ENCODE results near the gene STXBP1. TPM values are rescaled to one million over a fixed set of nuclear protein-coding genes. Genes with fewer than 3 reads are reported as not detected.

Gene STXBP1
- total and polyA plus RNA-seq, 9 of the 15 experiments (the other 6 are each of a cell fraction or from before 2014, with no cell fraction given): 4.6 to 35.1 (median 9.7) TPM

DNA sequence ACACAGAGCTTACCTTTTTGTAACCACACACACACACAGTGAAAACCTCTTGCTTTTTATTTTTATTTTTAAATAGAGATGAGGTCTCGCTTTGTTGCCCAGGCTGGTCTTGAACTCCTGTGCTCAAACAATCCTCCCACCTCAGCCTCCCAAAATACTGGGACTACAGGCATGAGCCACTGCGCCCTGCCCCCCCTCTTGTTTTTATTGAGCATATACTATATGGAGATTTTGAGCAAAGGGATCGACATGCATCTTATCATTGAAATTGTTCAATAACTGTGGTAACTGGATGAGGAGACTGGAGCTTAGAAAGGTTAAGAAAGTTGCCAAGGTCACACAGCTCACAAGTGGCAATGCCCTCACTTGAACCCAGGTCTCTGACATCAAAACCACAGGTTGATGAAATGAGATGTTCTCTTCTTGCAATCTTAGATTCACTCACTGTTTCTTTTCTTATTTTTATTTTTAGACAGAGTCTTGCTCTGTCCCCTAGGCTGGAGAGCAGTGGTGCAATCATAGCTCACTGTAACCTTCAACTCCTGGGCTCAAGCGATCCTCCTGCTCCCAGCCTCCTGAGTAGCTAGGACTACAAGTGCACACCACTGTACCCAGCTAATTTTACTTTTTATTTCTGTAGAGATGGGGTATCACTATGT, 26.8 kb upstream of the STXBP1 start:
- Histone ChIP-seq H3K4me2 (ENCODE audit: insufficient read depth, low read length) (no peak overlapping the region), H4K20me1 (replicated peaks; ENCODE audit: control insufficient read depth, insufficient read depth, low read length) (no peaks in the 10 kb centered on the region), H3K79me2 (ENCODE audit: control insufficient read depth, insufficient read depth, low read length) (no peaks in the 10 kb centered on the region), H3K9ac (ENCODE audit: insufficient read depth in 1 of 2, low read depth in 2 of 2, low read length in 2 of 2) (no peak overlapping the region), H3K27ac (ENCODE audit: extremely low read depth, low read depth, low read length) (no peak overlapping the region), H3K4me1 (replicated peaks in 1 of 2; ENCODE audit: control insufficient read depth in 2 of 2, insufficient read depth in 2 of 2, low read length in 2 of 2) (peaks cover 6 to 13% of the 10 kb centered on the region in 2 experiments; a peak in 4 of 5 replicates), H3K4me3 (no peak overlapping the region), H3K27me3 (ENCODE audit: control insufficient read depth in 2 of 2, insufficient read depth in 2 of 2, low read length in 2 of 2) (no peaks in the 10 kb centered on the region), H2AFZ (ENCODE audit: low read depth, low read length) (no peak overlapping the region), H3K9me1 (ENCODE audit: control insufficient read depth, insufficient read depth, low read length) (no peaks in the 10 kb centered on the region), H3K9me3 (replicated peaks; ENCODE audit: control insufficient read depth, insufficient read depth, low read depth, low read length) (no peaks in the 10 kb centered on the region), H3K36me3 (ENCODE audit: control insufficient read depth, insufficient read depth, low read length) (no peaks in the 10 kb centered on the region)
- DNase-seq (ENCODE audit: extremely low read depth in 1 of 4, low spot score in 3 of 4) (no peak), FAIRE-seq (no peak), ATAC-seq (no peak)
- in situ Hi-C loops (cut with MboI): loop anchor here (5.0 to 10.0 kb wide), 3 partner anchors 83 to 380 kb away; partner anchors contain the start of gene ST6GALNAC4
- no TSS peak for BruUV-seq (replicated peaks)
- ChIA-PET POLR2A (interaction anchor here (0.6 to 2.4 kb wide), 3 partner anchors 11 to 81 kb away, joined by 3 to 6 read pairs (median 3); no protein-coding TSS in a partner anchor), CTCF (ENCODE audit: low intra/inter-chr PET ratio) (interaction anchor here (0.6 to 5.3 kb wide), 2 partner anchors 76 to 80 kb away, joined by 3 to 50 read pairs; no protein-coding TSS in a partner anchor)
- TF ChIP-seq ADNP (tag; IDR thresholded peaks at IDR 0.05) (peak; percentile 64; the same call in 1 of the 2 replicates), RBM25 (IDR thresholded peaks at IDR 0.05; ENCODE audit: low read depth, low read length, severe bottlenecking) (peak; percentile 36), ZNF24 (IDR thresholded peaks at IDR 0.05) (no peak), ZEB2 (IDR thresholded peaks at IDR 0.05) (no peak), KDM4B (IDR thresholded peaks at IDR 0.05; ENCODE audit: borderline replicate concordance in 2 of 2, low read depth in 1 of 2) (no peak), BRF1 (IDR thresholded peaks at IDR 0.05; ENCODE audit: borderline replicate concordance, extremely low read depth, insufficient read length) (no peak)
- TF ChIP-seq, protein P1, sequence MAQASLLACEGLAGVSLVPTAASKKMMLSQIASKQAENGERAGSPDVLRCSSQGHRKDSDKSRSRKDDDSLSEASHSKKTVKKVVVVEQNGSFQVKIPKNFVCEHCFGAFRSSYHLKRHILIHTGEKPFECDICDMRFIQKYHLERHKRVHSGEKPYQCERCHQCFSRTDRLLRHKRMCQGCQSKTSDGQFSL (CRISPR knock-in tag; IDR thresholded peaks at IDR 0.05): peak; percentile 67; the same call in 1 of the 2 replicates
- TF ChIP-seq, protein P1 (tag; IDR thresholded peaks at IDR 0.05): peak in 1 of 2 experiments; percentile 63; a peak in 1 of 4 replicates
- WGBS (ENCODE audit: insufficient coverage, low coverage, missing lambda C conversion rate): 48% methylated on average over 4 of the region's 4 CpGs
- intact Hi-C loops (cut with micrococcal nuclease): loop anchor here (5.0 kb wide), 3 partner anchors 63 to 273 kb away; no protein-coding TSS in a partner anchor

All from K562 (cell line).